ENCODE measurements around the gene EEF1A2. TPM values are rescaled to one million over a fixed set of nuclear protein-coding genes. Genes with fewer than 3 reads are reported as not detected.

The EEF1A2 gene
- total RNA-seq, 1 donor from 2014 or later, result 37.6 TPM

GRCh38 chr20:63543733-63544132 lies 44.9 kb upstream of the EEF1A2 start:
- peaks cover 3% of the 10 kb centered on the region for H3K4me1 Mint-ChIP-seq (ENCODE audit: low read depth, unreplicated experiment)
- H3K27me3 Mint-ChIP-seq (ENCODE audit: low read depth, unreplicated experiment), result peaks cover 7% of the 10 kb centered on the region
- H3K9me3 Mint-ChIP-seq (ENCODE audit: unreplicated experiment), result no peaks in the 10 kb centered on the region
- no peak overlapping the region for H3K4me3 Mint-ChIP-seq (ENCODE audit: unreplicated experiment)
- Histone ChIP-seq H3K27ac (ENCODE audit: low read depth, low read length) (no peak overlapping the region), H3K79me2 (ENCODE audit: insufficient read depth, low read length) (no peaks in the 10 kb centered on the region), H3K4me1 (ENCODE audit: insufficient read depth, low read length) (no peaks in the 10 kb centered on the region), H2AFZ (ENCODE audit: low read depth, low read length) (no peak overlapping the region), H3K4me3 (ENCODE audit: insufficient read depth, low read depth, low read length) (no peak overlapping the region), H3K36me3 (ENCODE audit: insufficient read depth, low read length) (no peaks in the 10 kb centered on the region), H3K9me3 (ENCODE audit: insufficient read depth, low read depth, low read length) (no peaks in the 10 kb centered on the region), H4K20me1 (ENCODE audit: insufficient read depth, low read length) (no peaks in the 10 kb centered on the region), H3K9ac (ENCODE audit: low read length) (no peak overlapping the region), H3K4me2 (ENCODE audit: low read length) (no peak overlapping the region), H3K27me3 (ENCODE audit: insufficient read depth, low read length) (no peaks in the 10 kb centered on the region)
- FAIRE-seq (no peak), DNase-seq (ENCODE audit: low read depth) (no peak)
- H3K36me3 Mint-ChIP-seq (ENCODE audit: low read depth, unreplicated experiment), result peaks cover 2% of the 10 kb centered on the region
- H3K27ac Mint-ChIP-seq (ENCODE audit: unreplicated experiment), result no peak overlapping the region
- TF ChIP-seq CTCF (IDR thresholded peaks at IDR 0.05; ENCODE audit: insufficient read depth, low read depth, low read length) (no peak), EZH2 (IDR thresholded peaks at IDR 0.05; ENCODE audit: insufficient read depth, low read length) (no peak)

GRCh38 chr20:63543131-63543530 lies 44.2 kb upstream of the EEF1A2 start:
- Histone ChIP-seq H2AFZ (ENCODE audit: low read depth, low read length) (no peak overlapping the region), H3K27me3 (ENCODE audit: insufficient read depth, low read length) (no peaks in the 10 kb centered on the region), H3K79me2 (ENCODE audit: insufficient read depth, low read length) (no peaks in the 10 kb centered on the region), H3K9me3 (ENCODE audit: insufficient read depth, low read depth, low read length) (no peaks in the 10 kb centered on the region), H3K27ac (ENCODE audit: low read depth, low read length) (no peak overlapping the region), H4K20me1 (ENCODE audit: insufficient read depth, low read length) (no peaks in the 10 kb centered on the region), H3K4me2 (ENCODE audit: low read length) (no peak overlapping the region), H3K4me1 (ENCODE audit: insufficient read depth, low read length) (no peaks in the 10 kb centered on the region), H3K36me3 (ENCODE audit: insufficient read depth, low read length) (no peaks in the 10 kb centered on the region), H3K4me3 (ENCODE audit: insufficient read depth, low read depth, low read length) (no peak overlapping the region), H3K9ac (ENCODE audit: low read length) (no peak overlapping the region)
- TF ChIP-seq EZH2 (IDR thresholded peaks at IDR 0.05; ENCODE audit: insufficient read depth, low read length) (no peak), CTCF (IDR thresholded peaks at IDR 0.05; ENCODE audit: insufficient read depth, low read depth, low read length) (no peak)
- Mint-ChIP-seq H3K4me3 (ENCODE audit: unreplicated experiment) (no peak overlapping the region), H3K4me1 (ENCODE audit: low read depth, unreplicated experiment) (peaks cover 3% of the 10 kb centered on the region), H3K36me3 (ENCODE audit: low read depth, unreplicated experiment) (peaks cover 2% of the 10 kb centered on the region), H3K27me3 (ENCODE audit: low read depth, unreplicated experiment) (peaks cover 7% of the 10 kb centered on the region), H3K27ac (ENCODE audit: unreplicated experiment) (no peak overlapping the region), H3K9me3 (ENCODE audit: unreplicated experiment) (no peaks in the 10 kb centered on the region)
- no peak for FAIRE-seq
- no peak for DNase-seq (ENCODE audit: low read depth)

GRCh38 chr20:63542696-63543095 lies 43.8 kb upstream of the EEF1A2 start:
- peaks cover 2% of the 10 kb centered on the region for H3K36me3 Mint-ChIP-seq (ENCODE audit: low read depth, unreplicated experiment)
- H3K27me3 Mint-ChIP-seq (ENCODE audit: low read depth, unreplicated experiment), result peaks cover 7% of the 10 kb centered on the region
- no peak overlapping the region for H3K4me3 ChIP-seq (ENCODE audit: insufficient read depth, low read depth, low read length)

More at GRCh38 chr20:63542696-63543095, 43.8 kb upstream of the EEF1A2 start:
- H3K4me1 Mint-ChIP-seq (ENCODE audit: low read depth, unreplicated experiment), result peaks cover 3% of the 10 kb centered on the region
- no peak overlapping the region for H3K27ac Mint-ChIP-seq (ENCODE audit: unreplicated experiment)
- H3K9me3 Mint-ChIP-seq (ENCODE audit: unreplicated experiment), result no peaks in the 10 kb centered on the region
- DNase-seq (ENCODE audit: low read depth) (no peak), FAIRE-seq (no peak)
- Histone ChIP-seq H3K36me3 (ENCODE audit: insufficient read depth, low read length) (no peaks in the 10 kb centered on the region), H3K4me1 (ENCODE audit: insufficient read depth, low read length) (peaks cover 2% of the 10 kb centered on the region), H4K20me1 (ENCODE audit: insufficient read depth, low read length) (no peaks in the 10 kb centered on the region), H2AFZ (ENCODE audit: low read depth, low read length) (no peak overlapping the region), H3K9me3 (ENCODE audit: insufficient read depth, low read depth, low read length) (no peaks in the 10 kb centered on the region), H3K79me2 (ENCODE audit: insufficient read depth, low read length) (no peaks in the 10 kb centered on the region), H3K4me2 (ENCODE audit: low read length) (no peak overlapping the region), H3K27ac (ENCODE audit: low read depth, low read length) (no peak overlapping the region), H3K9ac (ENCODE audit: low read length) (no peak overlapping the region), H3K27me3 (ENCODE audit: insufficient read depth, low read length) (no peaks in the 10 kb centered on the region)
- TF ChIP-seq EZH2 (IDR thresholded peaks at IDR 0.05; ENCODE audit: insufficient read depth, low read length) (no peak), CTCF (IDR thresholded peaks at IDR 0.05; ENCODE audit: insufficient read depth, low read depth, low read length) (no peak)
- no peak overlapping the region for H3K4me3 Mint-ChIP-seq (ENCODE audit: unreplicated experiment)

All from astrocyte (in vitro differentiated cells and primary cell).